GM19023 (cell line): ENCODE results near the gene PRKN.

ENCODE experiments used
- ATAC-seq: cut with Tn5 transposase; IDR thresholded peaks from one replicate; pipeline ENCODE4 v1.9.1; 2021; ENCODE audit warnings: mild to moderate bottlenecking, moderate library complexity; ENCODE audit not compliant: unreplicated experiment

Gene PRKN

DNA sequence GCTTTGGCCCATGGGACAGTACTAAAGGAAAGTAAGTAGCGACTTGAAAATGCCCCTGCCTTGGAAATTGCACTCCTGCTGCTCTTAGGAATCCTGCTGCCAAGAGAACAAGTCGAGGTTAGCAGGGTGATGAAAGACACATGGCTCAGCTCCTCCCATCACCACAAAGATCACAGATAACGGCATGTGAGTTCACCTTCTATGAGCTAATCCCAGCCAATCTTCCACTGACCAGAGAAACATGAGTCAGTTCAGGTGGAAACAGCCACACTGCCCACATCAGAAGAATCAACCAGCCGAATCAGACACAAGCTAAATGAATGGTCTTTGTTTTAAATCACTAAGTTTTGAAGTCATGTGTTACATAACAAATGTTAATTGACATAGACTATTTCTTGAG, 106.3 kb downstream of the PRKN start:
- ATAC-seq: no peak

DNA sequence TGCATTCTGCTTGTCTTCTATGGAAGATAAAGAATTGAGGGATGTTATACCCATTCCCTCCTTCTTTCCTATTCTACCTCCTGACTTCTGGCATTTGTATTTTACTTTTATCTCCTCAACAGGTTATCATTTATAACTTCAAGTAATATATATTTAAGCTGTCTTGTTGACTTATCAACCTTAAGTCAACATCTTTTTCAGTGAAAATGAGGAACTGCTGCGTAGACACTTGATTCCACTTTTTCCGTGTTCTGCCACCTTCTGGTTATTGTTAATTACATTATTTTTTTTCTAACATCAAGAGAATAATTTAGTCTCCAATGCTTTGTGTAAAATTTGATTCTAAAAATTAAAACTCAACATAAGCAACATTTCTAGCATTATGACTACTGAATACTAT, 107.5 kb downstream of the PRKN start:
- ATAC-seq: no peak

DNA sequence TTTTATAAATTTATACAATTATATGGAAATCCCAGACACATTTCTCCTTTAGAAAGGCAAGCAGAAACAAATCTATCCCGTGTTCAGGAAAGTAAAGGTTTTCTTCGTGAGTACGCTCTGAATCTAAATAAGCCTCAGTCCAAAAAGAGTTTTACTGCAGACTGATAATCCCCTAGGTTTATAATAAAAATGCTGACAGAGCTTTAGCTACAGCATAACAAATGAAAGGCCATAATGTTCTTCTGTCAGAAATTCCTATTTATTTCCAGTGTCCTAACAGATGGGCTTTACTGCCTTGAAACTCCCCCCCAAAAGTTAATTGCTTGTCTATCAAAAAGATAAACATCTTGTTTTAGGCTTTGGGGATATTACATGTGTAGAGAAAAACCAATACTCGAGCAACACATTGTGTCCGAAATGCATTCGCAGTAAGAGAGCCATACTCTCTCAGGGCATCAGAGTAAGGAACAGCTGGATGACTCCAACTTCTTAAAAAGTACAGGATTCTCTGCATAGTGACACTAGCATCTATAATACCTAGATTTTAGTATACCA, 109.0 kb downstream of the PRKN start:
- ATAC-seq: no peak

DNA sequence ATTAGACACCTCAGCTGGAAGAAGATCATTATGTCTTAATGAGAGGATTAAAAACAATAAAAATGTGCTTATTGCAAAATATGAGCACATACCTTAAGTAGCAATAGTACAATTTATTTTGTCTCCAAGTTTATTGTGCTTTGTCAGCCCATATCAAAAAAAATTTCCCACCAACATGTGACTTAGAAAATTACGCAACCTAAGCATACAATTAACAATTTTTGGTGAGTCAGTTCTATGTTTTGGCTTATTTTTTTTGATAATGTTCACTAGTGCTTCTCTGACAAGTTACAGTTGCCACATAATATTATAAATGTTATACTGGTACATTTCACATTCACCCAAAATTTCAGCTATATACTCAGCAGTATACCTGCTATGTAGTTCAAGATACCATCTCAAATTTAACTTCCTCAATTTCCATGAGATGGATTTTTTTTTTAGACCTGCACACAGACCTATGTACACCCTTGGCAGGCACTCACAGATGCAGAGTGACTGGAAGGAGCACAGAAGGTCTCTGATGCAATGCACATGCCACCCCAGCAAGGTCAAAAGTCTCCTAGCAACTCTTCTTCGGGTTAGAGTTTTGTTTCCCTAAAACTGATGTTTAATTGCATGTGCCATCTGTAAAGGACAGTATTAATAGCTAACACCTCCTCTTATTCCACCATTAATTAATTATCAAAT, 112.4 kb downstream of the PRKN start:
- ATAC-seq: no peak

DNA sequence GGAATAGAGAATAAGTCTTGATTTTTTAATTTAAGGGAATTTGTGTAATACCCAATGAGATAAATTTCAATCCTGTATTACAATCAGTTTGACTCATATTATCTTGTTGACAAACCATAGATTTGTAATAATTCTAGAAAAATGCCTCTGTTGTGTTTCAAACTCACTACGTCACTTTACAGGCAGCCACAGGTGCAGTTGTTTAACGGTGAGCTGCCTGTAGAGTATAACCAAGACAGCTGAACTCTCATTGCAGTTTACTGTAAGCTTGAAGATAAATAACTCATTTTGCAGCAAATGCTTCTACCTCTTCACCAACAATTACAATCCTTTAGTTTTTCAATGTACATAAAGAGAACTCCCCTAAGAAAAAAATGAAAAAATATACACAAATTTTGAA, 114.3 kb downstream of the PRKN start:
- ATAC-seq: no peak

DNA sequence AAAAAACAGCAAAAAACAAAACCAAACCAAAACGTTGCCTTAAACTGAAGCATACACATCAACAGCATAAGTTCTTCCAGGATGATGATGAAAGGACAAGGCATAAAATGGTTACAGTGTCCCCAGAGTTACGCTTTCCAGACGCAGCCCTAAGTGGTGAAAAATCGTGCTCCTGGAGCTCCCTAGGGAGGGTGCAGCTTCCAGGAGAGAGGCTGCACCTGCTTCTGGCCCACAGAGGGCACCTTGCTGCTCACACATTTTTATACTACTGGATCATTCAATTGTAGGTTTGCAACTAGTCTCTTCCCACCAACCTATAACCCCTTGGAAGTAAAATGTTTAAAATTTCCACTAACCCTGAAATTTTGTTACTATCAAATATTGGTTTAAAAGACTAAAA, 115.0 kb downstream of the PRKN start:
- ATAC-seq: no peak

DNA sequence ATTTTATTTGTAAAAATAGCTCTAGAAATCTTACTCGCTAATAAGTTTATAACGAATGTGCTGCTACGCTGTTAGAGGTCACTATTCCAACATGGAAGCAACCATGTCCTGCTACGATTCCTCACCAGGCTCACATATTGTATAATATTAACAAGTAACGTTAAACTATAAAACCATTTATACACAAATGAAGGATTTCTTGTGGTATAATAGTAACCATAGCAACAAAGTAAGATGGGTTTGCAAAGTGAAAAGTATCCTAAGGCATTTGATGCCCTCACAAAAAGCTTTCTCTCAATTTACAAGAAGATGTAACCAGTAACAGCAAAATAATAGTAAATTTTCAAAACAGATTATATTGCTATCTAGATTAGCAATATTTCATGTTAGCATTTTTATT, 117.2 kb downstream of the PRKN start:
- no peak for ATAC-seq

DNA sequence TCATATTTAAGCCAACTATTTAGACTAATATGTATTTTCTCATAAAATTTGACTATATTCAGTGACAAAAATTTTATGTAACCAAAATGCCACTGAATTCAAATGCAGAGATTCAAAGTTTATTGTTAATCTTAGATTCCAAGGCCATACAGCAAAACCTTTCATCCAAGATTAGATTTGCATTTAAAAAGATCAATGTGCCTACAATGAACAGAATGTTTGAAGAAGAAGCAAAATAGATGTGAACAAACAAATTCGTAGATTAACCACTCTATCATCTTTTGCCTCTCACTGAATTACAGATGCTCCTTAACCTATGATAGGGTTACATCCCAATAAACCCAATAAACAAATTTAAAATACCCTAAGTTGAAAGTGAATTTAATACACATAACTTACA, 121.7 kb downstream of the PRKN start:
- no peak for ATAC-seq

DNA sequence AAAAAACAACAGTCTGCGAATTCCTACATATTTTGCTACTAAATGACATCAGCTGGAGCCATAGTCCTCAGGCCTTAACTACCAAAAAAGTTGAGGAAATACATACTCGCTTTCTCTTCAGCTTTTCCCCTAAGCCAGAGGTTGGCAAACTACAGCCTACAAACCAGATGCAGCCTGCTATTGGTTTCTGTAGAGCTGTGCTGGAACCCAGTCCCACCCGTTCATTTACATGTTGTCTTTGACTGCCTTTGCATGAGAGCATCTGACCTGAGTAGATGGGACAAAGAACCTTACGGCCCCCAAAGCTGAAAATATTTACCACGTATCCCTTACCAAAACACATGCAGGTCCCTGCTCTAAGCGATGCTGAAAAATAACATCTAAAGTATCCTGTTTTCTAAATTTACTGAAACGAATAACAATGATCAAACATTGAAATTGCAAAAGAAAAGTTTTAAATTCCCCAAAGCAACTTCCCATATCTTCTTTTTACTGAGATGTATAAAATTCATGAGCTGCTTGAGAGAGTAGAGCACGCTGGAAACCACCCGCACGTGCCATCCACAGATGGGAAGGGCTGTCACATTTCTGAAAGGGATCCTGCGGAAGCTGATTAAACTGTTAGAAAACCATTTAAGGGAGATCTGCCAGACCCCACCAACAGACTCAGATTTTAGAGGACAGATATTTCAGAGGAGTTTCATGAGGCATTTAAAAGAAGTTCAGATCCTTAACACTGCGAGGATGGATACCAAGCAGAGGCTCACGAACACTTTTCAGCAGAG, 124.1 kb downstream of the PRKN start:
- no peak for ATAC-seq

DNA sequence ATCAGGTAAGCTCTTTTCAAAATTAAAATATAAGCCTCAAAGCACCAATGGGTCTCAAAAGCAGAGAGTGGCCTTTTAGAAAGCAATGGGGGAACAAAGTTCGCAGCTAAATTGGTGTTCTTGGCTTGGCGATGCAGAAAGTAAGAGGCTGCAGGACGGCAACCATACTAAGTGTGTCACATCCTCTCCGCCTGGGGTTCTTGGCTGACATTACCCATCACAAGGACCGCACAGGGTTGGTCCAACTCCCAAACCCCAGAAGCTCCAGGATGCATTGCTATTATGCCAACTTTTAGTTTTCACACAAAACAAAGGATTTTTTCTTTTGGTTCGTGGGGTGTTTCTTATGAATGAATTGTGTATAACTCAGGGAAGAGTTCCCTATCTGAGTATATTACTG, 124.8 kb downstream of the PRKN start:
- no peak for ATAC-seq

DNA sequence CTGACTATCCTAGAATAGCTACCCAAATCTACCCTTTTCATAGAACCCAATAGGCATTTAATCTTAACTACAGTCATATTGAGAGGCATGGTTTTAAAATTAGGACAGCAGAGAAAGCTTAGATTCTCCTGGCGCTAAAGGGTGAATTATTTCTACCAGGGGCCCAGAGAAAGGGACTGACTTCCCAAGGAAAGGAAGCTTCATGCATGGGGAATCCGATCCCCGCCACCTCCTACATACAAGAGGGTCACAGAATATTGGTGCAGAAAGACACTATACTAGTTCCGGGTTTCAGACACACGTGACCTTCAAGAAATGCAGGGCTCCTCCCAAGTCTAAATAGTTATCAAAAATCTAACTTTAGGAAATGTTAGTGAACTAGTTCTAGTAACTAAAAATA, 130.9 kb downstream of the PRKN start:
- no peak for ATAC-seq

DNA sequence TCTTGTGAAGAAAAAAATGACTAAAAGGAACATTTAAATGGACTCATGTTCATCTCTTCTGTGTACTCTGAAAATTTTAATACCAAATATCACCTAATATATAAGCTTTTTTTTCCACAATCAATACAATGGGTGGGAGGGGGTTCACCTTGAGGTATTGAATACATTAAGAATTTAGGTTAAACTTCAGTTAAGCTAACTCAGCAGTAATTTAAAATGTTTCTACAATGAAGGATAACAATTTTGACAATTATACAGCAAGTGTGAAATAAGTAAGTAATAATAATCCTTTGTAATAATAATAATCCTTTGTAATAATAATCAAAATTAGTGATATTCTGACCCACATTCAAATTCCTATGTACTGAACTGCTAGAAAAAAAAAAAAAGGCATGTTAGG, 136.0 kb downstream of the PRKN start:
- ATAC-seq: no peak

DNA sequence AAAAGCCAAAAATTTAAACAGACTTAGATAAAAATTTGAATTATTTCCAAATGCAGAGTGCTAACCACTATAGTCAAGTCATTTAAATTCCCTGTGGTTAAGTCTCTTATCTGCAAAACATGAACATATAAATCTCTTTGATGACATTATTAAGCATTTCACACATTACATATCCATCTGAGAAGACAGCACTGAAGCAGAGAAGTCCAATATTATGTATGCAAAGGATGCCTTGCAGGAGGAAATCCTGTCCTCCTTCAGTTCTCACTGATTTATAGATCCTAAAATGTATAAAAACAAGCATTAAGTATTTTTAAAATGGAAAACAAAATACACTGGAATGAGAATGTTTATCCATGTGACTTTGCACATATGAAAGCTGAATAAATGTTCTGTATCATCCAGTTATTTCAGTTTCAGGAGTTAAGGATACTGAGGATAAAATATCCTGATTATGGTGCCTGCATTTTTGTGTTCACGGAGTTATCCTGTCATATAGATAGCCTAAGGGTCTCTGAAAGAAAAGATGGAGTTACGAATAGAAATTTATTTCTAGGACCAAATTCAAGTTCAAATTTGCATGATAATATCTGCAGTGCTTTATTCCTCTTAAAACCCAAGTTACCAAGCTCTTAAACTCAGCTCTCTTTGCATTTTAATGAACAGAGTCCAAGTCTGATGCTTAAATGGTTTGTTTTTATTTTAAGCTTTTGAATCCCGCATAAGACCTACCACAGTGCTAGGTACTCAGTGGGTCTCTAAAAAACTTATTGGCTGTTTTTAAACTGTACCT, 145.4 kb downstream of the PRKN start:
- no peak for ATAC-seq

DNA sequence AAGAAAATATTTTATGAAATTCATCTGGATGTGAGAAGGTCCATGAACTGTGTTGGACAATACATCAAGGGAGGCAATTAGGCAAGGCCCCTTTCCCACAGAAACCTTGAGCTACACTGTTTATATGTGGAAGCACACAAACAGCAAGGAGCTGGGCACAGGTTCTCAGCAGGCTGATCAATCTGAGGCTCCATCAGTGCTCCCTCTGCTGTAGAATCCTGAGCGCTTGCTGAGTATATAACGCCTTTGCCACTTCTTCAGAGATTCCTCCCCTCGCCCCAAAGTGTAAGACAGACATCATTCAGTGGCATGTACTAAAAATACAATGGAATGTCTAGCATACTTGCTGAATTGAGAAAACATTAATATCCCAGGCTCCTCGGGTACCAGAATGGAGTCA, 146.9 kb downstream of the PRKN start:
- ATAC-seq: no peak

DNA sequence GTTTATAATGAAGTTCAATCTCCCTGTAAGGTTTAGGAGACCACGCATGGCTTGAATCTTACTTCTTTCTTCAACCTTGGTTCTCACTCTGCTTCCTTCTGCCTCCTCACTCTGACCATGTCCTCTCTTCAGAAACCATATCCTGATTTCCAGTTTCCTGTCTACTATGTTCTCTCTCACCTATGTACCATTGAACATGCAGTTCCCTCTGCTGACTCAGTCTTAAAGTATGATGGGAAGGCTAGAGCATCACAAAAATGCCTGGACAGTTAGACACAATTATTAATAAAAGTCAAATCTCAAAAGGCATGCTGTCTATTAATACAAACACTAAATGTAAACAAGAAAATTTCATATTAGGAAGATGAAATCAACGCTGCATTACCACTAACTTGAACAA, 151.6 kb downstream of the PRKN start:
- no peak for ATAC-seq

DNA sequence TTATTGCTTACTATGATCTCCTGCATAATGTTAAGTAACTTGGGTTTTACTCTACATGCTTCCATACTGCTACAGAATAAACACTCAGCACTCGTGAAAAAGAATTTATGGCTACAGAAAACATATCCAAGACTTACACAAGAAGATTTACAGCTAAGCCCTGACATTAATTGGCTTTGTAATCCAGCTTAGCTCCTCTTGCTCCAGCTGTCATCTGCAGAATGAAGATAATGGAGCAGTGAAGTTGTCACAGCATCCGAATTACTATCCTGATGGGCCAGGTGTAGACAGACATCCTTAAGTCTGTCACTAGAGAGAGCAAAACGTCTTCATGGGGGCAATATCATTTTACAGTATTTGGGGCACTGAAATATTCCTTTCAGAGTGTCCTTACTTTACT, 155.3 kb downstream of the PRKN start:
- no peak for ATAC-seq

DNA sequence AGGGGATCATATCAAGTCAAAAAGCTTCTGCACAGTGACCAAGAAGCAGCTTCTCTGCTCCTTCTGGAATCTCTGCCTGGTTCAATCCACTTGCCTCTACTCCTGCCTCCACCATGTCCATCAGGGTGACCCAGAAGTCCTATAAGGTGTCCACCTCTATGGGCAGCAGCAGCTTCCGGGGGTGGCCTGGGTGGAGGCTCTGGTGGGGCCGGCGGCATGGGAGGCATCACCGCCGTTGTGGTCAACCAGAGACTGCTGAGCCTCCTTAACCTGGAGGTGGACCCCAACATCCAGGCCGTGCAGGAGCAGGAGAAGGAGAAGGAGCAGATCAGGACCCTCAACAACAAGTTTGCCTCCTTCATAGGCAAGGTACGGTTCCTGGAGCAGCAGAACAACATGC, 159.3 kb downstream of the PRKN start:
- ATAC-seq: no peak

DNA sequence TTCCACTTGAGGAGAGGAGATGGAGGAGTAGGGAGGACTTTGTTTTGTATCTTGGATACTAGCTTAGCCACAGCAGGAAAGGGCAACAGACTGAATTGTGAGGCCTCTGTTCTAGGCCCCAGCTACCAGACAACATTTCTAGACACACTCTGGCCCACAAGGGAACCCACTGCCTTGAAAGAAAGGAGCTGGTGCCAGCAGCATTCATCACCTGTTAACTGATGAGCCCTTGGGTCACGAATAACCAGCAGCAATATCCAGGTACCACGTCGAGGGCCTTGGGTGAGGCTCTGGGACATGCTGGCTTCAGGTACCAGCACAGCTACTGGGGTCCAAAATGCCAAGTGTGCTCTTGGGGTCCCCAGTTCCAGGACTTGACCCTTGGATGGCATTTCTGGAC, 165.5 kb downstream of the PRKN start:
- ATAC-seq: no peak

DNA sequence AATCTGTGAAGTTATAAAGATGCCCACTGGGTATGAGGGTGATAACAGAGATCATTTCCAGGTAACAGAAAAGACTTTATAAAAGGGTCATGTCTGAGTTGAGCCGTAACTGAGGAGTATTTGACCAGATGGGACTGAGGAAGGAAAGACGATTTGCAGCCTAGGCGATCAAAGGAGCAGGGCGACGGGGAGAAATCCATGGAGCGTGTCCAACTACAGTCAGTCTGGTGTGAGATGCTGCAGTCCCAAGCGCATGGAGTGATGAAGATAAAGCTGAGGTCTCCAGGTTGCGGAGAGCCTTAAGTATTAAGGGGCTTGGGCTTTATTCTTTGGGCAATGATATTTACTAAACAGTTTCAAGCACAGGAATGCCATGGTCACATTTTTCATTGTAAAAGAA, 166.7 kb downstream of the PRKN start:
- ATAC-seq: no peak

DNA sequence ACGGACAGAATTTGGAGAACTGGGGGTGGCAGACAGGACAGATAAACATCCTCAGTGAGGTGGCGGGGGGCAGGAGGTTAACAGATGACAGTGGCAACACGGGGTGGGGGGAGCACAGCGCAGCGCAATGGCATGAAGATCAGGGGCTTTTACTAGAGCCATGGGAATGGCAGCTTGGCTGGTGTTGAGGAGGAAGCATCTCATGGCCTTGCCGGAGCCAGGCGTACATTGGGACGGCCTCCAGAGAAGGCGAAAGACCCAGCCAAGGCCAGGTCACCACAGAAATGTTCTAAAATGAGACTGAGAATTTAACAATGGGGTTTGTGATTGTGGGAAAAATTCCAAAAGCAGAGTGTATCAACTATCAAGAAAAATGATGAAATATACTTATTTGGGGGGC, 173.0 kb downstream of the PRKN start:
- no peak for ATAC-seq

DNA sequence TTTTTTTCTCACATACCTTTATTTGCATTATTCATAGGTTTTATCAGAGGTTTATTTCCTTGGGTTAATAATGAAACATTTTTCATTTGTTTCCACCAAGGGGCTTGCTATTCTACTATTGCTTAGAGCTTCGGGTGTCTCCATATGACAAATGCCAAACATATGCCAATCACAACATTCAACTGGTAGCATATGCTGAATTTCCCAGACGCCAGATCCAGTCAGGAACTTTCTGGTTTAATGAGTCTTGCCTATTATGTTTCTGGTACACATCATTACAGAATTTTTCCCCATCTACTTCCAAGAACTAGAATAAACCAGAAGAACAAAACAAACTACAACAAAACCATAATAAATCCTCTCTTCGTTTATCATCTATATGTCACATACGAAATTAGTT, 180.7 kb downstream of the PRKN start:
- ATAC-seq: no peak

DNA sequence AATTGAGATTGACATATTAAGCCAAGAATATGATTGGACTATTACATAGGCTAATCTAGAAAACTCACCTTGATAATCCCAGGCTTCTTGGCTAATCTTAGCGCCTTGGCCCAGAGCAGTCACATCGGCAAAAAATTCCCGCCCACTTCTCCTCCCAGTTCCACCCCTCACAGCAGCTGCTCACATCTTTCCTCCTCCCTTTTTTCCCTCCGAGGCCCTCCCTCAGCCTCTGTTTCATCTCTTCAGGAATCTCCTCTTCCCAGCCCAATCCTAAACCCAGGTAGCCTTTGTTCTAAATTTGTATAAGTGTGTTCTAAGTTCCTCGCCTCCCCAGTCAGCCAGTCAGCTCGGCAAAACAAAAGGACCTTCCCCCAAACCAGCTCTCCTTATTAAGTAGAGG, 184.3 kb downstream of the PRKN start:
- no peak for ATAC-seq
